ENCODE data around the gene NCR1.
"Not testable (repeated sequence)": the region's sequence is repeated elsewhere in the genome, so short reads cannot be mapped to it uniquely, and the experiment has no call there.

Gene NCR1, protein sequence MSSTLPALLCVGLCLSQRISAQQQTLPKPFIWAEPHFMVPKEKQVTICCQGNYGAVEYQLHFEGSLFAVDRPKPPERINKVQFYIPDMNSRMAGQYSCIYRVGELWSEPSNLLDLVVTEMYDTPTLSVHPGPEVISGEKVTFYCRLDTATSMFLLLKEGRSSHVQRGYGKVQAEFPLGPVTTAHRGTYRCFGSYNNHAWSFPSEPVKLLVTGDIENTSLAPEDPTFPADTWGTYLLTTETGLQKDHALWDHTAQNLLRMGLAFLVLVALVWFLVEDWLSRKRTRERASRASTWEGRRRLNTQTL

GRCh38 chr19:54905803-54906511 lies at the start of gene NCR1:
Gene NCR1 (plus strand): TSS chr19:54906148. CDS start chr19:54906188, 40 bp downstream.
- DNase-seq, result peak; percentile 28

DNA sequence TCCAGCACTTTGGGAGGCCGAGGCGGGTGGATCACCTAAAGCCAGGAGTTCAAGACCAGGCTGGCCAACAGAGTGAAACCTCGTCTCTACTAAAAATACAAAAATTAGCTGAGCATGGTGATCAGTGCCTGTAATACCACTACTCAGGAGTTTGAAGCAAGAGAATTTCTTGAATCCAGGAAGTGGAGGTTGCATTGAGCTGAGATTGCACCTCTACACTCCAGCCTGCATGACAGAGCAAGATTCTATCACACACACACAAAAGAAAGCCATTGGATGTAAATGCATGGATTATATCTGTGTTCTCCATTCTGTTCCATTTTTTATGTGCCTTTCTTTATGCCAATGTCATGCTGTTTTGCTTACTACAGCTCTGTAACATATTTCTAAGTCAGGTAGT lies 47.5 kb upstream of the NCR1 start:
- not testable (repeated sequence) for DNase-seq

- DNase-seq, result not testable (repeated sequence)
Measured at GRCh38 chr19:54859421-54859820, 46.5 kb upstream of the NCR1 start.

DNA sequence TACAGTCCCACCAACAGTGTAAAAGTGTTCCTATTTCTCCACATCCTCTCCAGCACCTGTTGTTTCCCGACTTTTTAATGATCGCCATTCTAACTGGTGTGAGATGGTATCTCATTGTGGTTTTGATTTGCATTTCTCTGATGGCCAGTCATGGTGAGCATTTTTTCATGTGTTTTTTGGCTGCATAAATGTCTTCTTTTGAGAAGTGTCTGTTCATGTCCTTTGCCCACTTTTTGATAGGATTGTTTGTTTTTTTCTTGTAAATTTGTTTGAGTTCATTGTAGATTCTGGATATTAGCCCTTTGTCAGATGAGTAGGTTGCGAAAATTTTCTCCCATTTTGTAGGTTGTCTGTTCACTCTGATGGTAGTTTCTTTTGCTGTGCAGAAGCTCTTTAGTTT lies 42.5 kb upstream of the NCR1 start:
- not testable (repeated sequence) for DNase-seq

DNA sequence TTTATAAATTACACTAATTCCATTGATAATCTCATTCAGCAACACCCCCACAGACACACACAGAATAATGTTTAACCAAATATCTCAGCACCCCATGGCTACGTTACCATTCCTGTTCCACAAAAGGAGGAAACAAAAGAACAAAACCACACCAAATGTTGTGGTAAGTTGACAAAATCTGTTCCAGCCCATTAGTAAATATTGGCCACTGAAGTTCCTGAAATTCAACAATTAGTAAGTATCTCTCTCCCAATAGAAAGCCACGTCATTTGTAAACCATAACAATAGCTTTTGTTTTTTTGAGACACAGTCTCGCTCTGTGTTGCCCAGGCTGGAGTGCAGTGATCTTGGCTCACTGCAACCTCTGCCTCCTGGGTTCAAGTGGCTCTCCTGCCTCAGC lies 34.3 kb upstream of the NCR1 start:
- no peak for DNase-seq

- DNase-seq, result no peak
Measured at GRCh38 chr19:54873990-54874389, 32.0 kb upstream of the NCR1 start, which contains the start of gene FCAR. Gene FCAR (plus strand): TSS chr19:54874235. CDS start chr19:54874290, 55 bp downstream.

DNA sequence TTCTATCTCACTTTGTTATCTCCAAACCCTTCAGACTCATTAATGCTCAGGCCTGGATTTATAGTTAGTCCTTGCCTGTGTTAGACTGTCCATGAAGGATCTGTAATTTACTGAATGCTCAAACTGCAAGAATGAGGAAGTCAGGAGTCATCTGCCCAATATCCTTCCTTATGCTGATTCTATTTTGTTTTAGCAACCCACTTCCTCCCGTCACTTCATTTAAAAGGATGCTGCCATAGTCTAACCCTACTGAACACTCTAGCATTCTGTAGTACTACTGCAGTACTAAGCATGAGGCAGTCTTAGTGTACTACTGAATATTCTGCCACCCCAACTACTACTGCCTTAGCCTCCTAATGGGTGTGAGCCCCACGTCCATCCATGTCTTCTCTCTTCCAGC lies 30.4 kb upstream of the NCR1 start:
- DNase-seq, result no peak

- no peak for DNase-seq
Measured at GRCh38 chr19:54877471-54877870, 28.5 kb upstream of the NCR1 start.

DNA sequence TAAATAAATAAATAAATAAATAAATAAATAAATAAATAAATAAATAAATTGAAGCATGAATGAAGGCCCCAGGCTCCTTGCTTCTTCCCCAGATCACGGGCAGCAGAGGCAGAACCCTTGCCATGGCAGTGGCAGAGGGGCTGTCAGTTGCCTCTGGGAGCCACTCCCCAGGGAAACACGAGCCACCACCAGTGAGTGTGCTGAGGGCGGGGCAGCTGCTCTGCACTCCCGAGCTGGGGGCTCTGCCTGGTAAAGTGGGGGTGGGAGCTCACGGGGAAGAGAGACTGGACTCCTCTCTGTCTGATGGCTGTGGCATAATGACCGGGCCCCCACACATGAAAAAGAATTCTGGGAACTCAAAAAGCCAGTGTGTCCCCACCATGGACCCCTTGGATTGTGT lies 24.1 kb upstream of the NCR1 start:
- DNase-seq, result no peak

- peak; percentile 17 for DNase-seq
Measured at GRCh38 chr19:54882758-54883157, 23.2 kb upstream of the NCR1 start.

GRCh38 chr19:54883228-54883627 lies 22.7 kb upstream of the NCR1 start:
- no peak for DNase-seq

DNA sequence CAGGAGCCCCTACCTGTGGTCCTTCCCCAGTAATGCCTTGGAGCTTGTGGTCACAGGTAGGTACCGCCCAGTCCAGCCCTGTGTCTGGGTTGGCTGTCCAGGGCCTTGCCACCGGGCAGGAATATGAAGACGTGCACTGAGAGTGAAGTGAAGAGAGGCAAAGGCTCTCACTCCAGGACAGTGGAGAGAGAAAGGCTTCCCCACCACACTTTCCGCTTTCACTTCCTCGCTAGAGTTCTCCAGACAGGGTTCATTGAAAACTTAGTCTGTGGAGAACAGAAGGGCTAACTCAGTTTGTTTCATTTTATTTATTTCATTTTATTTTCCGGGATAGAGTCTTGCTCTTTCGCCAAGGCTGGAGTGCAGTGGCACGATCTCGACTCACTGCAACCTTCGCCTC lies 17.7 kb upstream of the NCR1 start:
- no peak for DNase-seq

GRCh38 chr19:54889566-54889965 lies 16.4 kb upstream of the NCR1 start:
- DNase-seq, result no peak

DNA sequence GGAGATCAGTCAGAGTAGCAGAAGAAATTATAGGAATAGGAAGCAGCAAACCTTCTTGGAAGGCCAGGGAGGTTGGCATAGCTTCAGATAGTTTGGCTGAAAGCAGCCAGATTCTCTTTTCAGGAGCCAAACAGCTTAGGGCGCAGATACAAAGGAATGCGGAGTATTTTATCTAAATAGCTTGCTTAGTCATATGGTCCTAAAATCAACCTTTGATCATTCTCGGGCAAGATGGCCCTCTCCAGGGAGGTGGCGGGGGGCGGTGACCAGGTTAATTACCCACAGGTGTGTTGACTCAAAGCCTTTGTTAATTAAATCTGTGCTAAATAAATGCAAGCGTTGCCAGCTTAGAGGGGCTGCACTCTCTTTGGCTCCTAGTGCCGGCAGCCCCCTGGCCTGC lies 12.5 kb upstream of the NCR1 start:
- DNase-seq, result no peak

- DNase-seq, result not testable (repeated sequence)
Measured at GRCh38 chr19:54894106-54894505, 11.8 kb upstream of the NCR1 start.

DNA sequence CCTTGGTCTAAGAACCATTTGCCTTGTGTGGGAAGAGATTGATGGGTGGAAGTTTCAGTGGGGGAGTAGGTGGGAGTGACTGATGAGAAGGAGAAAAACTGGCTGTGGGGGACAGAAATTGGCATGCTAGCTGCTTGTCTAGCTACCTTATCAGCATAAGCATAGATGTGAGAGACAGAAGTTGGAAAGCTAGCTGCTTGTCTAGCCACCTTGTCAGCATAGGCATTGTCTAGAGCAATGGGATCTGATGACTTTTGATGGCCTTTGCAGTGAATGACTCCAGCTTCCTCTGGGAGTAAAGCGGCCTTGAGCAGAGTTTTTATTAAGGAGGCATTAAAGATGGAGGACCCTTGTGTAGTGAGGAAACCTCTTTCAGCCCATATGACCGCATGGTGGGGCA lies 9.9 kb upstream of the NCR1 start:
- DNase-seq, result no peak

DNA sequence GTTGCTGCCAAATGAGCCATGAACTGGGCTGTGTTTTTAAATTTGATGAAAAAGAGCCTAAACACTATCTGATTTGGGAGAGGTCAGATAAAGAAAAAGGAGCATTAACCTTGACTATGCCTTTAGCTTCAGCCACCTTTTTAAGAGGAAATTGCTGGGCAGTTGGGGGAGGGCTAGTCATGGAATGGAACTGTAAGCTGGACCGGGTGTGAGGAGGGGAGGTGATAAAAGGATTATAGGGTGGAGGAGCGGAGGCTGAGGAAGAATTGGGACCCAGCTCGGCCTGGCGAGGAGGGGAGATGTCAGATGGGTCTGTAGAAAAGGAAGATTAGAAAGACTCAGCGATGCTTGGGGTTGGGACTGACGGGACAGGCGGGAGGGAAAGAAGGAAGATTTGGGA lies 7.3 kb upstream of the NCR1 start:
- not testable (repeated sequence) for DNase-seq

DNA sequence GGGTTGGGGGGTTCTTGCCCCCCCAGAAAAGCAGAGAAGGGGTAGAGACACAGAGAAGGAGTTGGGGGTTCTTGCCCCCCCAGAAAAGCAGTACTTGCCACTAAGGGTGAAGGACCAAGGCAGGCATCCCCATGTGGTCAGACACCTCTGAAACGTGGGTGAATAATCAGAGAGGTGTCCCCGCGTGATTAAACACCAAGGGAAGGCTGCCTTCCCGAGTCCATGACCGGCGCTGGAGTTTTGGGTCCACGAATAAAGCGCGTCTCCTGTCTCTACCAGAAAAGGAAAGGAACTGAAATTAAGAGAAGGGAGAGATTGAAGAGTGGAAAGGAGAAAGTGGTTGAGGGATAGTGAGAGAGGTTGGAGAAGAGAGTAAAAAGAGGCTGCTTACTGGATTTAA lies 6.3 kb upstream of the NCR1 start:
- not testable (repeated sequence) for DNase-seq

- not testable (repeated sequence) for DNase-seq
Measured at GRCh38 chr19:54901153-54901552, 4.8 kb upstream of the NCR1 start.

DNA sequence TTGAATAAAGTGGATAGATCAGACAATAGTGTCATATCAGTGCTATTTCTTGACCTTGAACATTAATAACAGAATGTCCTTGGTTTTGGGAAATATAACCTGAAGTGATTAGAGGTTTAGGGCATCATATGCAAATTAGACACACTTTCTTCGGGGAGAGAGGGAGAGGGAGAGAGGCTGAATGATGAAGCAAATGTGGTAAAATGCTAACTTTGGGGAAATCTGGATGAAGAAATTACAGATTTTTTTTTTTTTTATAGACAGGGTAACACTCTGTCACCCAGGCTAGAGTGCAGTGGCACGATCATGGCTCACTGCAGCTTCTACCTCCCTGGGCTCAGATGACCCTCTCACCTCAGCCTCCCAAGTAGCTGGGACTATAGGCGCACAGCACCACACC lies 3.9 kb upstream of the NCR1 start:
- no peak for DNase-seq

- no peak for DNase-seq
Measured at GRCh38 chr19:54903303-54903702, 2.6 kb upstream of the NCR1 start.

DNA sequence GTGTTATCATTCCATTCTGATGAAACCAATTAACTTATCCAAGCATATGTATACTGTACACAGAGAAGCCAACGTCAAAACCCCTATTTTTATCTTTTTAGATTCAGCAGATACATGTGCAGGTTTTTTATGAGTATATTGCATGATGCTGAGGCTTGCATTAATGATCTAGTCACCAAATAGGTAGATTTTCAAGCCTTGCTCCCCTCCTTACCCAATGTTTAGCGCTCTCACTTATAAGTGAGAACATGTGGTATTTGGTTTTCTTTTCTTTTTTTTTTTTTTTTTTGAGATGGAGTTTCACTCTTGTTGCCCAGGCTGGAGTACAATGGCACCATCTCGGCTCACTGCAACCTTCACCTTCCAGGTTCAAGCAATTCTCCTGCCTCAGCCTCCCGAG lies 1.7 kb upstream of the NCR1 start:
- not testable (repeated sequence) for DNase-seq

GRCh38 chr19:54905421-54905802 lies 536 bp upstream of the NCR1 start:
- DNase-seq, result no peak

GRCh38 chr19:54906819-54907218 lies 871 bp downstream of the NCR1 start:
- DNase-seq, result no peak

GRCh38 chr19:54907899-54908298 lies 2.0 kb downstream of the NCR1 start:
- DNase-seq, result not testable (repeated sequence)
